ENCODE results near the gene NUBP2. TPM values are rescaled to one million over a fixed set of nuclear protein-coding genes. Genes with fewer than 3 reads are reported as not detected.

NUBP2 gene
- total RNA-seq, 3 donors from 2014 or later = 61.6 to 82.6 (median 80.3) TPM

DNA sequence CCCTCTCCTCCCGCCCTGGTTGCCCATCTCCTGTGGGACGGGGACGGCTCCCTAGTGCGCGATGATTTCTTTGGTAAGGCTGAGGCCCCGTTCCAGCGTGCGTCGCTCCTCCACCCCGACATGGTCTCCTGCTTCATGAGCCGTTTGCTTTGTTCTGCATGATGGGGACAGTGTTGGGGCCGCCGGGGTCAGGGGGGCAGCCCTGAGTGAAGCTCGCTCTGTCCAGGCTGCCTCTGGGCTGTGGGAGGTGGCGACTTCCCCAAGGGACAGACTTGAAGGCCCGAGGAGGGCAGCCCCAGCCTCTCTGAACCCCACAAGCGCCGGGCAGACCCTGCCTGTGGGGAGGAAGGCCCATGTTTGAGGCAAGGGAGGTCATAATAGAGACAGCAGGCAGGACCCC is 23.8 kb upstream of the NUBP2 start:
- Histone ChIP-seq H3K4me1 (no peaks in the 10 kb centered on the region), H3K27me3 (no peaks in the 10 kb centered on the region), H3K9me3 (no peaks in the 10 kb centered on the region), H3K4me3 (no peak overlapping the region), H3K27ac (no peak overlapping the region), H3K36me3 (no peaks in the 10 kb centered on the region)
- TF ChIP-seq, protein P1, sequence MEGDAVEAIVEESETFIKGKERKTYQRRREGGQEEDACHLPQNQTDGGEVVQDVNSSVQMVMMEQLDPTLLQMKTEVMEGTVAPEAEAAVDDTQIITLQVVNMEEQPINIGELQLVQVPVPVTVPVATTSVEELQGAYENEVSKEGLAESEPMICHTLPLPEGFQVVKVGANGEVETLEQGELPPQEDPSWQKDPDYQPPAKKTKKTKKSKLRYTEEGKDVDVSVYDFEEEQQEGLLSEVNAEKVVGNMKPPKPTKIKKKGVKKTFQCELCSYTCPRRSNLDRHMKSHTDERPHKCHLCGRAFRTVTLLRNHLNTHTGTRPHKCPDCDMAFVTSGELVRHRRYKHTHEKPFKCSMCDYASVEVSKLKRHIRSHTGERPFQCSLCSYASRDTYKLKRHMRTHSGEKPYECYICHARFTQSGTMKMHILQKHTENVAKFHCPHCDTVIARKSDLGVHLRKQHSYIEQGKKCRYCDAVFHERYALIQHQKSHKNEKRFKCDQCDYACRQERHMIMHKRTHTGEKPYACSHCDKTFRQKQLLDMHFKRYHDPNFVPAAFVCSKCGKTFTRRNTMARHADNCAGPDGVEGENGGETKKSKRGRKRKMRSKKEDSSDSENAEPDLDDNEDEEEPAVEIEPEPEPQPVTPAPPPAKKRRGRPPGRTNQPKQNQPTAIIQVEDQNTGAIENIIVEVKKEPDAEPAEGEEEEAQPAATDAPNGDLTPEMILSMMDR (IDR thresholded peaks at IDR 0.05) = no peak
- TF ChIP-seq POLR2A (IDR thresholded peaks at IDR 0.05) = no peak
- no peak for TF ChIP-seq POLR2AphosphoS5 (IDR thresholded peaks at IDR 0.05)
- DNase-seq (ENCODE audit: low spot score in 2 of 2) = no peak
- intact Hi-C loops (cut with DNase I; ENCODE audit: low total_unique reads) = no loop called here

DNA sequence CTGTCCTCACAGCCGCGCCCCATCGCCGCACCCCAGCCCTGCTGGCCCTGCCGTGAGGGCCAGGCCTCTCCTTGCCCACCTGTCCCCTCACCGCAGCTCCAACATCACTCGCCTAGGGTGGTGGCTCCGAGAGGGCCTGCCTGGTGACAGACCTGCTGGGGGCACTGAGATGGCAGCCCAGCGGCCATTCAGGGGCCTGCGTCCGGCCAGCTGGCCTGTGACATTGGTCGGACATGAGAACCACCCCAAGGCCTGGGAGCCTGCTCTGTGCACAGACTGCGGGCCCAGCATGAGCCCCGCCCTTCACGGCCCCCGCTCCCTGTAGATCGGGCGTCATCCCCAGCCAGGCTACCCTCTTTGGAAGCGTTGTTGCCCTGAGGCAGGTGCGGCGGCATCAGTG is 23.2 kb upstream of the NUBP2 start:
- Histone ChIP-seq H3K27me3 (no peaks in the 10 kb centered on the region), H3K36me3 (no peaks in the 10 kb centered on the region), H3K9me3 (no peaks in the 10 kb centered on the region), H3K4me1 (no peaks in the 10 kb centered on the region), H3K27ac (no peak overlapping the region), H3K4me3 (no peak overlapping the region)
- DNase-seq (ENCODE audit: low spot score in 2 of 2) = no peak
- TF ChIP-seq, protein P1 (IDR thresholded peaks at IDR 0.05) = no peak
- no peak for TF ChIP-seq POLR2AphosphoS5 (IDR thresholded peaks at IDR 0.05)
- TF ChIP-seq POLR2A (IDR thresholded peaks at IDR 0.05) = no peak
- intact Hi-C loops (cut with DNase I; ENCODE audit: low total_unique reads) = no loop called here

DNA sequence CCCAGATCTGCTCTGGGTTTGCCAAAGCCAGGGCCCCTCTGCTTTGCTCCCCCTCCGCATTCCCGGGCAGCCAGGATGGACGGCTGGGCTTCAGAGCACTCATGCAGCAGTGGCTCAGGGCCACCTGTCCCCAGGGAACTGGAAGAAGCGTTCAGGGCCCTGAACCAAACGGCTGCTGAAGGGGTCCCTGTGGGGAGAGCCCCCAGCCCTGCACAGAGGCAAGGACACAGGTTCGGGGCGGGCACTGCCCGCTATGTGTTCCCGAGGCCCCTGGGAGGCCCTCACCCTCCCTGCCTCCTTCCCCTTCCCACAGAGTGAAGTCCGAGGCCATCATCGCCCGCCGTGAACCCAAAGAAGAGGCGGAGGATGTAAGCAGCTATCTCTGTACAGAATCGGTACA is 21.8 kb upstream of the NUBP2 start:
- Histone ChIP-seq H3K4me3 (no peak overlapping the region), H3K36me3 (peaks cover 5% of the 10 kb centered on the region), H3K27ac (no peak overlapping the region), H3K4me1 (no peaks in the 10 kb centered on the region), H3K27me3 (no peaks in the 10 kb centered on the region), H3K9me3 (no peaks in the 10 kb centered on the region)
- no peak for DNase-seq (ENCODE audit: low spot score in 2 of 2)
- TF ChIP-seq, protein P1 (IDR thresholded peaks at IDR 0.05) = no peak
- TF ChIP-seq POLR2A (IDR thresholded peaks at IDR 0.05) (no peak), POLR2AphosphoS5 (IDR thresholded peaks at IDR 0.05) (no peak)
- intact Hi-C loops (cut with DNase I; ENCODE audit: low total_unique reads) = no loop called here

DNA sequence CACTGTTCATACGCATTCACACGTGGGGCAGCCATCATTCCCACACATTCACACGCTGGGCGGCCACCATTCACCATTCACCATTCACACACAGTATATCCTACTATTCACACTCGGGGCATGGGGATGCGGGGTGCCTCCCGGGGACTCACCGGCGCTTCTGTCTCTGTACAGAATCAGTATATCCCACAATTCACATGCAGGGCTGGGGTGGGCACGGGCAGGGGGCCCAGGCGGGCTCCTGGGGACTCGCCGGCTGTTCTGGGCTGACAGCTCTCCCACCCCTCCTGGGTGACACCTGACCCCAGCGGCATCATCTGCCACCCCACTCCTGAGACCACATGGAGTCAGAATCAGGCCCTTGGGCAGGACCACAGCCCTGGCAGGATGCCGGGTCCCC is 21.0 kb upstream of the NUBP2 start:
- Histone ChIP-seq H3K27ac (no peak overlapping the region), H3K27me3 (no peaks in the 10 kb centered on the region), H3K4me3 (no peak overlapping the region), H3K9me3 (no peaks in the 10 kb centered on the region), H3K4me1 (no peaks in the 10 kb centered on the region), H3K36me3 (peaks cover 5% of the 10 kb centered on the region)
- no peak for DNase-seq (ENCODE audit: low spot score in 2 of 2)
- intact Hi-C loops (cut with DNase I; ENCODE audit: low total_unique reads) = no loop called here
- TF ChIP-seq POLR2AphosphoS5 (IDR thresholded peaks at IDR 0.05) = no peak
- TF ChIP-seq, protein P1 (IDR thresholded peaks at IDR 0.05) = no peak
- TF ChIP-seq POLR2A (IDR thresholded peaks at IDR 0.05) = no peak

DNA sequence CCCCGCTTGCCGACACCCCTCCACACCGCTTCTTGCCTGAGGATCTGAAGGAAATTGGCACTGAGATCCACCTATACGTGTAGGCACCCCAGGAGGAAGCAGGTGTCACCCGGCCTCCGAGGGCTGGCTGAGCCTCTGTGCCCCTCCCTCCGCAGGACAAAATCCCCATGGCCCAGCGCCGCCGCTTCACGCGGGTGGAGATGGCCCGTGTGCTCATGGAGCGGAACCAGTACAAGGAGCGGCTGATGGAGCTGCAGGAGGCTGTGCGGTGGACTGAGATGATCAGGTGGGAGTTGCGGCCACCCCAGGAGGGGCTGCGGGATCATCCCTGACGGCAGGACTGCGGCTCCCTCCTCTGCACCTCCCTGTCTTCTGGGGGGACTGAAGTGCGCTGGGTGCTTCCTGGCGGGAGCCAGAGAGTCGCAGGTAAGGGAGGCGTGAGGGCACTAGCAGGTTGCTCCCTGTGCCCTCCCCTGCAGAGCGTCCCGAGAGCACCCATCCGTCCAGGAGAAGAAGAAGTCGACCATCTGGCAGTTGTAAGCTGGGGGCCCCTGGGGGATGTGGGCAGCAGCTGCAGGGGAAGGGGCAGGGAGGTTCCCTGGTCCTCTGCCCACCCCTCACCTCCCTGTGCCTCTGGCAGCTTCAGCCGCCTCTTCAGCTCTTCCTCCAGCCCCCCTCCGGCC is 20.4 kb upstream of the NUBP2 start:
- Histone ChIP-seq H3K27me3 (no peaks in the 10 kb centered on the region), H3K9me3 (no peaks in the 10 kb centered on the region), H3K27ac (no peak overlapping the region), H3K4me3 (no peak overlapping the region), H3K36me3 (peaks cover 5% of the 10 kb centered on the region), H3K4me1 (no peaks in the 10 kb centered on the region)
- TF ChIP-seq POLR2A (IDR thresholded peaks at IDR 0.05) = no peak
- TF ChIP-seq, protein P1 (IDR thresholded peaks at IDR 0.05) = no peak
- TF ChIP-seq POLR2AphosphoS5 (IDR thresholded peaks at IDR 0.05) = no peak
- DNase-seq (ENCODE audit: low spot score in 2 of 2) = no peak
- intact Hi-C loops (cut with DNase I; ENCODE audit: low total_unique reads) = no loop called here

Data from breast epithelium (tissue), 4 donors.